AG09309 (cell line): ENCODE measurements around the gene TAF1B.
A peak's percentile ranks its signal among the peaks of the same experiment; 100 is the strongest.

ENCODE experiments used
- DNase-seq: peaks from one replicate; pipeline ENCODE4 v3.0.0-alpha.2; 2010; ENCODE audit warnings: low read depth
- H3K4me3 ChIP-seq: 2 replicates; pipeline ENCODE4 v1.5.1; 2011; ENCODE audit warnings: mild to moderate bottlenecking, low read depth, low read length, moderate library complexity; ENCODE audit not compliant: control insufficient read depth
- TF ChIP-seq, protein P1 (sequence below): IDR thresholded peaks from 2 replicates; pipeline ENCODE4 v1.5.1; 2011; ENCODE audit warnings: mild to moderate bottlenecking, low read depth, low read length, inconsistent platforms; ENCODE audit not compliant: insufficient read depth, control insufficient read depth; ENCODE audit errors: missing control alignments

TAF1B gene

DNA sequence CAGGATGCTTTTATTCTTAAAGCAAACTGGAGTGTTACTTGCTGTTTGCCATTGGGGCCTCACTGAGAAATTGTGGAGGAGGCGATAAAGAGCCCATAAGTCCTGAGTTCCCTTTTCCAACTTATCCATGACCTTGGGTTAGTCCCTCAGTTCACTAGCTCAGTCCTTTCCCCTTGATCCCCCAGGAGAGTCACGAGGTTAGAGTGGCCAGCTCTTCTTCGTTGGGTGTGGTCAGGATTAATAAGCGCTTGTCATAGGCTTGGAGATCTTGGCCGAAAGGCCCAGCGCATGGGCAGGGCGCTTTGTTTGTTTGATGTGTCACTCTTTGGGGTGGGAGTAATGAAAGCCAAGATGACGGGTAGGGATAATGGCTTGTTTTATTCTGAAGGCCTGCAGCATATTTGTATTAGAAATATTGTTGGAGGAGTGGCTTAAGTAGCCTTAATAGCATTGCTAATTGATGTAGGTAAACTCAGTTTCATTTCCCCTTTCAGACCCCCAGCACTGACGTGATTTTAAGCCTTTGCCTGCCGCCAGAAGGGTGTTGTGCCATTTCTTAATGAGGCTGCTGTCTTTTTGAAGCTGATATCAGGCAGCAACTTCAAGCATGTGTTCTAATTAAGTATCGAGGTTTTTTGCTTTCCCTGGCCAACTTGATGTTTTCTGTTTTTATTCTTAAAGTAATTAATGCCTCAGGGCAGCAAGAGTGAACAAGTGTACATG lies 123.9 kb downstream of the TAF1B start:
- TF ChIP-seq, protein P1, sequence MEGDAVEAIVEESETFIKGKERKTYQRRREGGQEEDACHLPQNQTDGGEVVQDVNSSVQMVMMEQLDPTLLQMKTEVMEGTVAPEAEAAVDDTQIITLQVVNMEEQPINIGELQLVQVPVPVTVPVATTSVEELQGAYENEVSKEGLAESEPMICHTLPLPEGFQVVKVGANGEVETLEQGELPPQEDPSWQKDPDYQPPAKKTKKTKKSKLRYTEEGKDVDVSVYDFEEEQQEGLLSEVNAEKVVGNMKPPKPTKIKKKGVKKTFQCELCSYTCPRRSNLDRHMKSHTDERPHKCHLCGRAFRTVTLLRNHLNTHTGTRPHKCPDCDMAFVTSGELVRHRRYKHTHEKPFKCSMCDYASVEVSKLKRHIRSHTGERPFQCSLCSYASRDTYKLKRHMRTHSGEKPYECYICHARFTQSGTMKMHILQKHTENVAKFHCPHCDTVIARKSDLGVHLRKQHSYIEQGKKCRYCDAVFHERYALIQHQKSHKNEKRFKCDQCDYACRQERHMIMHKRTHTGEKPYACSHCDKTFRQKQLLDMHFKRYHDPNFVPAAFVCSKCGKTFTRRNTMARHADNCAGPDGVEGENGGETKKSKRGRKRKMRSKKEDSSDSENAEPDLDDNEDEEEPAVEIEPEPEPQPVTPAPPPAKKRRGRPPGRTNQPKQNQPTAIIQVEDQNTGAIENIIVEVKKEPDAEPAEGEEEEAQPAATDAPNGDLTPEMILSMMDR = no peak
- no peak overlapping the region for H3K4me3 ChIP-seq
- DNase-seq = no peak

DNA sequence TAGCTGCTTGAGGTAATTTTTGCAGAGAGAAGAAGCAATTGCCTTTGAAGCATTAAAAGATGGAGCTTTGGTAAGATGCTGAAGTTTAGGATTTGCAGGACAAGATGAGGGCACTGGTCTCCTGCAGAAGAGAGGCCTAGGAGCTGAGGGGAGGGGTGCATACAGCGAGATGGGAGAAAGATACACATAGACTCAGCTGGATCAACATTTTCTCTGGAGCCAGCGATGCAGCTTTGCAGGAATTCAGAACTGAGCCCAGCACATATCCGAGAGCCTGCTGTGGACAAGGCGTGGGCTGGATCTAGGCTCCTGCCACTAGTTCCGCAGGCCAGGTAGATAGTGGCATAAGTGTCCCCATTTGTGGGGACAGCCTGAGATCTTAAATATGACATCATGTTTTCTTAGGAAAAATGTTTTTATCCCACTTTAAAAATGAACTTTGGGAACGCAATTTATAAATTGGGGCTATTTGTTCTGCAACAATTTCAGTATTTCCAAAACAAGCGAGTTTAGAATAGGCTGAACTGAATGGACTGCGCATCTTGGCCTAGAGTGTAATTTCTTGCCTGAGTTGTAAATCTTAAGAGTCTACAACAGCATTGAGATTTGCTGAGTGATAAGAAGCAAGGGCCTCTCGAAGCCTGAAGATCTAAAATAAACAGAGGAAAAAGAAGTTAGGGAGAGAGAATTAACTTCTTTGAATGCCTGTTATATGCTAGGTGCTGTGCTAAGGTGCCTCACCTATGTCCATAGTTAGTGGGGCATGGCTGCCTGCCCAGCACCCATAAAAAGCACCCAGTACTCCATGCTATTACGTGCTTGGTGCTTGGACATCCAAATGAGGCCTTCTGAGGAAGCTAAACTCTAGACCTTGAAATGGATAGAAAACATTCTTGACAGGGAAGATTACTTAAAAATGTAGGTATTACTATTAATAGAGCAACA lies 125.6 kb downstream of the TAF1B start:
- no peak for DNase-seq
- TF ChIP-seq, protein P1 = no peak
- H3K4me3 ChIP-seq = no peak overlapping the region

DNA sequence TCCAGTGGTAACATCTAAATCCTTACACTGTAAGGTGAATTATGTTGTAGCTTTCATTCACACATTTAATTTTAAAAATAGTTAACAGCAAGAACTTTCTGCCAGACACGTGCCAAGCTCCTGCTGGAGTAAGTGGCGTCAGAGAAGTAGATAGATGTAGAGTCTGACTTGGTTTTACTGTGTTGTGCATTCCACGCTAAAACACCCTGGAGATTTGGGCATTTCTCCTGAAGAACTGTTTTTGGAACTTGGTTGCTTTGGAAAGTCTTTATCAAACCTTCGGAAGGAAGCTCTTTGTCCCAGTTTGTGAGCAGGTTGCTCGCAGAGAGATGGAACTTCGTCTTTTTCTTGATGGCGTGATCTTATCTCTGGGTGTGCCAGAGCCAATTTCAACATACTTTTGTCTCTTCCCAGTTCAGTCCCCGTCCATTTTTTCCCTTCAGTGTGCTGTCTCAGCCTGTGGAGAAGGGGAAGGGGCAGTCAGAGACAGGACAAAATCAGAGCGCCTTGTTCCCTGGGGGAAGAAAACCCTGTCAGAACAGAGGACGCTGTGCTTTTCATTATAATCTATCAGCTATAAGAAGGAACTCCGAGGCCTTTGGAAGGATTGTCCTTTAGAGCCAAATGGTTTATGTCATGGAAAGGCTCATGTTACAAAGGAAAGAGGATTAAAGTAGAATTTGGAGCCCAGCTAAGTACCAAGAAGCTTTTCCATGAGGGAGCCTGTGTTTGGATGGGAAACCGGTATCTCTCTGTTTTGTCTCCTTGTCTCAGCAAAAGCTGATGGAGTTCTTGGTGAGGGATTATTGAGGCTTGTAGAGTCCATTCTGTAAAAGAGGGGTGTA lies 127.1 kb downstream of the TAF1B start:
- no peak overlapping the region for H3K4me3 ChIP-seq
- no peak for DNase-seq
- TF ChIP-seq, protein P1 = no peak

DNA sequence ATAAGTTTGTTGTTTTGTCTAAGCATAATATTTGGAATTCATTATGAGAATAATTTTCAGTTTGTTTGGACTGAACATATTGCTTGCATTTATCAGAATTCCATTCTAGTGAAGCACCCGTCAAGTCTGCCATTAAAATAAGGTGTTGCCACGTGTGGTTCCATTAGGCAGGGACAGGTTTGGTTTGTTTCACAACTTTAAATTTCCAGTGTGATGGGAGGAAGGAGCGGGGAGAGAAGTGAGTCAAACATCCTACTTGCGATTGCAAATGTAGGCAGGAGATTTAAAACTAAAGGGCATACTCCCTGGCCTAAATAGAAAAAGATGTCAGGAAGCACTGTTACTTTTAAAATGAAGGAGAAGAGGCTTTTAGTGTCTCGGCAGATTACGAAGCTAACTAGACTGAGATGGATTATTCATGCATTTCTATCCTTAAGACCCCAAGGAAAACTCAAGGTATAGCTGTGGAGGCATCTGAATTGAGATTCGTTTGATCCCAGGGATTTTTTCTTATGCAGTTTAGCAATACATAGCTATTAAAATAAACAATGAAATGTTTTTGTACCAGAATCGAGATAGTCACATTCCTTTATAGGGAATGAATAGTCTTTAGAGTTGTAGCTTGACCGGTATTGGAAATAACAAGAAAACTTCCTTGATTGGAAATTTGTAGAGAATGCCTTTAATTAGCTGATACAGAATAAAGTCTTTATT lies 128.0 kb downstream of the TAF1B start:
- no peak overlapping the region for H3K4me3 ChIP-seq
- TF ChIP-seq, protein P1 = no peak
- DNase-seq = peak; percentile 41

DNA sequence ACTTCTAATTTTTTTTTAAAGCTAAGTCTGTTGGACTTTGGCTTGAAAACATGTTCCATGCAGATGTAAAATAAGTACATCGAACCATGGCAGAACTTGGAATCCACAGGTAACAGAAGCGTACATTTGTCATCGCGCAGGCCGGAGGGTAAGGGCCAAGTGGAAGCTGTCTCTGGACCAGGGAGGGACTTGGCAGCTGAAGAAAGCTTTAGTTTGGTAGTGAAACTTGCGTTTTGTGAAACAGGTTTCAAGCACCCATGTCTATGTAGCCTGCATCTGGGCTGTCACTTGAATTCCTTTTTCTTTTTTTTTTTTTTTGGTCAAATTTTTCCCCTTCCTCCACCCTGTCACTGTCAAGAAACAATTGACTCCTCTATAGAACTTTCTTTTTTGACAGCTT lies 128.6 kb downstream of the TAF1B start:
- DNase-seq = no peak
- H3K4me3 ChIP-seq = no peak overlapping the region
- TF ChIP-seq, protein P1 = no peak
